Testis (tissue), 2 donors: ENCODE results near the gene CORO7.
"Not testable (repeated sequence)": the region's sequence is repeated elsewhere in the genome, so short reads cannot be mapped to it uniquely, and the experiment has no call there.

Source experiments
- POLR2A ChIP-seq: fragments of 450-650 bp; IDR thresholded peaks from one replicate; pipeline ENCODE4 v1.6.1; 2017; ENCODE audit warnings: antibody characterized with exemption, mild to moderate bottlenecking, moderate library complexity
- TF ChIP-seq, protein P1 (sequence below), 3 experiments: fragments of 450-650 bp in 2 of 3; fragments of 200-600 bp in 1 of 3; sonication (generic) in 1 of 3; IDR thresholded peaks; one replicate each; pipeline ENCODE4 v1.5.1; 2016 to 2019; ENCODE audit warnings: antibody characterized with exemption in 3 of 3, mild to moderate bottlenecking in 2 of 3, moderate library complexity in 1 of 3

- TF ChIP-seq, protein P1, sequence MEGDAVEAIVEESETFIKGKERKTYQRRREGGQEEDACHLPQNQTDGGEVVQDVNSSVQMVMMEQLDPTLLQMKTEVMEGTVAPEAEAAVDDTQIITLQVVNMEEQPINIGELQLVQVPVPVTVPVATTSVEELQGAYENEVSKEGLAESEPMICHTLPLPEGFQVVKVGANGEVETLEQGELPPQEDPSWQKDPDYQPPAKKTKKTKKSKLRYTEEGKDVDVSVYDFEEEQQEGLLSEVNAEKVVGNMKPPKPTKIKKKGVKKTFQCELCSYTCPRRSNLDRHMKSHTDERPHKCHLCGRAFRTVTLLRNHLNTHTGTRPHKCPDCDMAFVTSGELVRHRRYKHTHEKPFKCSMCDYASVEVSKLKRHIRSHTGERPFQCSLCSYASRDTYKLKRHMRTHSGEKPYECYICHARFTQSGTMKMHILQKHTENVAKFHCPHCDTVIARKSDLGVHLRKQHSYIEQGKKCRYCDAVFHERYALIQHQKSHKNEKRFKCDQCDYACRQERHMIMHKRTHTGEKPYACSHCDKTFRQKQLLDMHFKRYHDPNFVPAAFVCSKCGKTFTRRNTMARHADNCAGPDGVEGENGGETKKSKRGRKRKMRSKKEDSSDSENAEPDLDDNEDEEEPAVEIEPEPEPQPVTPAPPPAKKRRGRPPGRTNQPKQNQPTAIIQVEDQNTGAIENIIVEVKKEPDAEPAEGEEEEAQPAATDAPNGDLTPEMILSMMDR (IDR thresholded peaks at IDR 0.05) = not testable (repeated sequence)
- not testable (repeated sequence) for TF ChIP-seq POLR2A
Observed at GRCh38 chr16:4393850-4394249, 22.5 kb downstream of the CORO7 start.
